Activated CD8-positive, alpha-beta memory T cell treated with anti-CD3 and anti-CD28 coated beads, Interleukin-2, amount 50 U/mL, for 48 hours (primary cell): ENCODE results near the gene CTNNA3.
"Not testable (repeated sequence)": the region's sequence is repeated elsewhere in the genome, so short reads cannot be mapped to it uniquely, and the experiment has no call there.

Source experiments
- DNase-seq: peaks from one replicate; pipeline ENCODE4 v3.0.0-alpha.2; 2020

Gene CTNNA3

DNA sequence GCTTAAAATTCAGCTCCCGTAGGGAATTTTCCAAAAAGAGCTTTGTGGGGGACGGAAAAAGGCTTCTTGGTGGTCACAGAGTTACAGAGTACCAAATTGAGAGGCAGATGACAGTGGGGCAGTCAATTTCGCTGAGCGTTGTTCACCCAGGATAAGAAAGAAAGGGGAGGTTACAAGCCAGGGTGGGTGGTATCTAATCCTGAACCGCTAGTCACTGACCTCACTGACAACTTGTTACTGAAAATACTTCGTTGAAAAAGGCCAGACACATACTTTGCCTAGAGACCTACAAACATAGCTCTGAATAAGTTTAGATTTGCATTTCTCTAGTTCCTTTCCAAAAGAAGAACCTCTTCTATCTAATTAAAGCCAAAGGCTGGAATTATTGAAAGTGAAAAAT lies at the start of gene CTNNA3:
TSS of gene CTNNA3 (minus strand) at position 167 of the 400 bp plus-strand sequence.
- no peak for DNase-seq

GRCh38 chr10:67735430-67735829 lies 39.4 kb upstream of the CTNNA3 start:
- DNase-seq: no peak

DNA sequence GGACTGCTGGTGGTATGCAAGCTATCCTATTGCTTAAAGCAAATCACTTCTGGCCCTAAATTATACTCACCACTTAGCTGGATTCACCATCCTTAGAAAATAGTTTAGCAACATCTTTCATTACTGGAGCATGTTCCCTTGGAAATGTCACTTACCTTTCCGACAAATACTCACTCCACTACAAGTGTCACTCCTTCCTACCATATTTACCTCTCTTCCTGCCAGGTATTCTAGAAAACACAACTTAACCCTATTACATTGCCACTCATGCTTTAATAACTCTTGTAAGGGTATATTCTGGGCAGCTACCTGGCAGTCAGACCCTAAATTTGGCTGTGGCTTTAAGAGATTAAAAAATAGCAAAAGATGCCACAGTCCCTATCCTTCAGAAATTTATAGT lies 37.5 kb upstream of the CTNNA3 start:
- no peak for DNase-seq

- DNase-seq: no peak
Measured at GRCh38 chr10:67725567-67725966, 29.6 kb upstream of the CTNNA3 start.

- DNase-seq: no peak
Measured at GRCh38 chr10:67723601-67724000, 27.6 kb upstream of the CTNNA3 start.

DNA sequence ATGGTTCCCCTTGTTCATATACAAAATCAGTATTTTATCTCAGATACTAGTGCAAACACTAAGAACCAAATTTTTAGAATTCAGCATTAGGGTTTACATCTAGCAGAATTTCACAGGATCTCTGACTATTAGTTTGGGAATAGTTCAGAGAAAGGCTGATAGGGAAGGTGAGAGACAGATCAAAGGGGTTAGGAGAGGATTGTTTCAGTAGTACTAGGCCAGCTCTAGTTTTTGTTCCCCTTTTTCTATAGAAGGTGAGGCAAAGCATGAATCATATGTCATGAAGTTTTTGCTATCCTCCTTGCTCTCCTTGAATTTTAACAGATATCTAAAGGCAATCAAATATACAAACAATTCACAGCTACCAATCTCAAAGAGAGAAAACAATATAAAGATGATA lies 26.1 kb upstream of the CTNNA3 start:
- DNase-seq: no peak

DNA sequence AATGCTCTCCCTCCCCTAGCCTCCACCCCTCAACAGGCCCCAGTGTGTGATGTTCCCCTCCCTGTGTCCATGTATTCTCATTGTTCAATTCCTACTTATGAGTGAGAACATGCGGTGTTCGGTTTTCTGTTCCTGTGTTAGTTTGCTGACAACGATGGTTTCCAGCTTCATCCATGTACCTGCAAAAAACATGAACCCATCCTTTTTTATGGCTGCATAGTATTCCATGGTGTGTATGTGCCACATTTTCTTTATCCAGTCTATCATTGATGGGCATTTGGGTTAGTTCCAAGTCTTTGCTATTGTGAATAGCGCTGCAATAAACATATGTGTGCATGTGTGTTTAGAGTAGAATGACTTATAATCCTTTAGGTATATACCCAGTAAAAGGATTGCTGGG lies 20.5 kb upstream of the CTNNA3 start:
- not testable (repeated sequence) for DNase-seq

GRCh38 chr10:67705921-67706320 lies 9.9 kb upstream of the CTNNA3 start:
- DNase-seq: no peak

- DNase-seq: not testable (repeated sequence)
Measured at GRCh38 chr10:67699613-67700270, 3.7 kb upstream of the CTNNA3 start.

DNA sequence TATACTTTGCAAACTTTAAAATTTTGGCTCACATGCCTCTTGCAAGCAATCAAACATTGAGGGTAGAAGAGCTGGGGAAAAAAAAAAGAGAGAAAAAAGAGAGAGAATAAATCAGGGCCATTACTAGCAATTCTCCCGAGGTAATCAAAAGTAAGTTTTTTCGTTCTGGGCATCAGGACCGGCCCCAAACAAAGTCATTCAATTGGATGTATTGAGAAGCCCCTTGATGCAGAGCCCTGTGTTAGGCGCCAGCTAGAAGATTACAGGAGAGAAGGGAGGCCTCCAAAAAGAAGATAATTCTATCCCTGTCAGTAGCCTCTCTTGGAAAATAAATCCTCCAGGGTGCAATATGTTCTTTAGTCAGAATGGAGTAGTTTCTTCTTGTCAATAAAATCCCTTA lies 2.2 kb upstream of the CTNNA3 start:
- no peak for DNase-seq

DNA sequence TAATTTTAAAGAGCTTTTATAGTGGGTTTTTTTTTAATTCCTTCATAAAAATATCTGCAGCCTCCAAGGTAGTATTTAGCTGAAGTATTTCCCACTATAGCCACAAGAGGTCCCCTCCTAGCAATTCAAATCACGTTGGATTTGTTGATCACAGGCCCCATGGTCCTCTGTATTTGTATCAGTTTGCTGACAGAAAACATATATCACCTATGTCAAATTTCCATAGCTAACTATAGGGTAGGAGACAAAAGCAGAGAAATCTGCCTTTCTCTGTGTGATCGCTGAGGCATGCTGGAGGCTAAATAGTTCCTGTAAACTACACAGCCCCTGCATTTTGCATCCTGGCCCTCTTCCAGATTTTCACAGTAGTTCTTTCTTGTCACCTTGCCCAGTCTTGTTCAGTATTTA lies 1.7 kb upstream of the CTNNA3 start:
- no peak for DNase-seq

DNA sequence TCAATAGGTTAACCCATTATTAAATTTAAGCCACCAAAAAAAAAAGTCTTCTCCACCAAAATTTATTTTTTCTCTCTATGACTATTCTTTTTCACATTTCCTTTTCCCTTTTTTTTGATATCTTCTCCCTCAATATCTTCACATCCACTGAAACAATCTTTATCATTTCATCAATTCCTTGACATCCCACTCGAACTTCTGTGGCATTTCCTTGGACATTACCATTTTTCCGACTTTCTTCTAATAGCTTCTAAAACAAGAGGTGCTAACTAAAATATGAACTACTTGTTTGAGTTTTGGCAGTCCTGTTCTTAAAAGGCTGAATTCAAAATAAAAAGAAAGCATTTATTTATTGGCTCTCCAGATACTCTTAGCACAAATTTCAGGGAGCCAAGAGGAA lies 684 bp upstream of the CTNNA3 start:
- DNase-seq: no peak

GRCh38 chr10:67695555-67695954 lies 440 bp downstream of the CTNNA3 start:
- DNase-seq: no peak

DNA sequence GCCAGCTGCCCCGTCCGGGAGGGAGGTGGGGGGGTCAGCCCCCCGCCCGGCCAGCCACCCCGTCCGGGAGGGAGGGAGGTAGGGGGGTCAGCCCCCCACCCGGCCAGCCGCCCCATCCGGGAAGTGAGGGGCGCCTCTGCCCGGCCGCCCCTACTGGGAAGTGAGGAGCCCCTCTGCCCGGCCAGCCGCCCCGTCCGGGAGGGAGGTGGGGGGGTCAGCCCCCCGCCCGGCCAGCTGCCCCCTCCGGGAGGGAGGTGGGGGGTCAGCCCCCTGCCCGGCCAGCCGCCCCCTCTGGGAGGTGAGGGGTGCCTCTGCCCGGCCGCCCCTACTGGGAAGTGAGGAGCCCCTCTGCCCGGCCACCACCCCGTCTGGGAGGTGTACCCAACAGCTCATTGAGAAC lies 4.1 kb downstream of the CTNNA3 start:
- not testable (repeated sequence) for DNase-seq

- DNase-seq: not testable (repeated sequence)
Measured at GRCh38 chr10:67690540-67690939, 5.5 kb downstream of the CTNNA3 start.

DNA sequence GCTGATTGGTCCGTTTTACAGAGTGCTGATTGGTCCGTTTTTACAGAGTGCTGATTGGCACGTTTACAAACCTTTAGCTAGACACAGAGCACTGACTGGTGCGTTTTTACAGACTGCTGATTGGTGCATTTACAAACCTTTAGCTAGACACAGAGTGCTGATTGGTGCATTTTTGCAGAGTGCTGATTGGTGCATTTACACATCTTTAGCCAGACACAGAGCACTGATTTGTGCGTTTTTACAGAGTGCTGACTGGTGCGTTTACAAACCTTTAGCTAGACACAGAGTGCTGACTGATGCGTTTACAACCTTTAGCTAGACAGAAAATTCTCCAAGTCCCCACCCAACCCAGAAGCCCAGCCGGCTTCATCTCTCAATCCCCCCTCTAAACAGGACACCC lies 11.9 kb downstream of the CTNNA3 start:
- not testable (repeated sequence) for DNase-seq

DNA sequence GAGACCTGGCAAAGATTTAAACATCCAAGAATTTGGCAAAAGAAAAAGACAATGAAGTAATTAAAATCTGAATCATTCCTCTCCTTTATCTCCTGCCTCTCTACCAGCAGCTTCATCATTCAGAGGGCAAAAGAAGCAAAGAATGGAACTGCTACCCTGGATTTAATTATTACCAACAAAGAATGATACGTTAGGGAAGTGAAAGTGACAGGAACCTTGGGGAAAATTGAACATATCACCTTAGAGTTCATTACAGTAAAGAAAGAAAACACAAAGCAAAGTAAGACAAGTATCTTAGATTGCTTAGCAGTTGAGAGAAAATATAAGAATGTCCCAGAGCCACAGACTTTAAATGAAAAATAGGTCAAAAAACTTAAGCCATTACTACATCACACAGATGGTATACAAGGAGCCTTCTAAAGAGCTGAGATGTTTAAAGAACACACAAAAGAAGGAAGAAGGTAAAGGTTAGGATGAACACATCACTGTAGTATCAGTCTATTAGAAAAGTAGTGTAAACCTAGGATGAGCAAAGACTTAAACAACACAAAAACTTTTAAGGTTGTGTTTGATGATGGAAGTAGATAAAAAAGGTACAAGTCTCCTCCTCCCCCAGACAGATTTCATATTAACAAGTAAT lies 17.5 kb downstream of the CTNNA3 start:
- DNase-seq: no peak

GRCh38 chr10:67676208-67676825 lies 19.7 kb downstream of the CTNNA3 start:
- no peak for DNase-seq

- no peak for DNase-seq
Measured at GRCh38 chr10:67670401-67670800, 25.6 kb downstream of the CTNNA3 start.

DNA sequence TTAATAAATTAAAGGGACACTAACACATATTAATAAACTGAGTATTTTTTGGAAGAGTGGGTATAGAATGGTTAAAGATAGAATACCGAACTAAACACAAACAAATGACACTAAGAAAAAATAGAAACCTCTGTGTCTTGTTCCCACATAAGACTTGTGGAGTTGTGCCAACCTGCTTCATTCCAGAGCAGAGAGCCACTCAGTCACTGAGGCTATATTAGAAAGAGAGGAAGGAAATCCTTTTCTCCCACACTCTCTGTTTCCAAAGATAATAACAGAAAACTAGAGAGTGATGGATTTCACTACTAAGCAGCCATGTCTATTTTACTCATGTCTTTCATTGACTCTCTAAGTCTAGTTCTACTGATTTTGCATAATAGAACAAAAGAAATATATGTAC lies 26.0 kb downstream of the CTNNA3 start:
- no peak for DNase-seq

- no peak for DNase-seq
Measured at GRCh38 chr10:67668448-67668847, 27.5 kb downstream of the CTNNA3 start.

DNA sequence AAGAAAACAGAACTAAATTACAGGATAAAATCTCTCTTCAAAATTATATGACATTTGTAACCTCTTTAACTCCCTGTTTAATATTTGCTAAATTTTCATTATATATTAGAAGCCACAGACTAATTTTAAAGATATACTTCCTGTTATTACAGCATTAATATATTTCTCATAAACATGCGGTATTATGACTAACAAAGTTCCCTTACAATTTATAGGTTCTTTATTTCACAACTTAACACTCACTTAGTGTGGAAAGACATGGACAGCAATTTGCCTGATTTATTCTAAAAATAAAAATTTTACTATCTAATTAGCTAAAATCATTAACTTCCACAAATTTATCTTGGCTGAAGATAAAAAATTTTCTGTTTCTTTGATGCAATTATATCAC lies 29.0 kb downstream of the CTNNA3 start:
- no peak for DNase-seq

DNA sequence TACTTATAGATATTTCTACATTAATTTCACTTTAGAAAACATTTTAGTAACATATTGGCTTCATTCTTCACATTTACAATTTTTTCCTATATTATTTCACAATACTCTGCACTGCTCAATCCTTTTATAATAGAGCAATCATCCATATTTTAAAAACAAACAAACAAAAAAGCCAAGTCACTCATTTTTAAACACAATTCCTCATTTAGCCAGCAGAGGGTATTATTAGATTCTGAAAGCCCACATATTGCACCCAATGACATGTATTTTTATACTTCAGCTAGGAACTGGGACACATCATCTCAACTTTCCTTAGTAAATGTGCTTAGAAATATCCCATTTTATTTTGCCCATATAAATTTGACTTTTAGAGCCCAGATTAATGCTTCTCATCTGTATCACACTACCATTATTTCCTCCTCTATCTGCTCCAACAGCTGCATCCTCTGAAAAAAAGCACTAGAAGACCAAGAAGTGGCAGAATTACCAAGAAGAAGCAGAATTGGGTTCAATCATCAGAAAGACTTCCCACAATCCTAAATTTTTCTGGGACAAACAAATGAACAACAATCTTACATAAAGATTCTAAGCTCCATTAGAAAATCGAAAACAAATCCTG lies 29.5 kb downstream of the CTNNA3 start:
- no peak for DNase-seq

- no peak for DNase-seq
Measured at GRCh38 chr10:67665491-67665890, 30.5 kb downstream of the CTNNA3 start.
